GM12878 (cell line): Measurements from ENCODE around the gene ZNF558. TPM values are rescaled to one million over a fixed set of nuclear protein-coding genes. Genes with fewer than 3 reads are reported as not detected.
A peak's percentile ranks its signal among the peaks of the same experiment; 100 is the strongest.

Experiments used
- ATAC-seq: fragments of 200-7000 bp; cut with Tn5 transposase; 3 replicates; pipeline ENCODE4 v1.9.1; 2020; ENCODE audit warnings: mild to moderate bottlenecking, moderate library complexity
- BruUV-seq: library from RNA; stranded (reverse); fragments of 400-500 nt; replicated peaks from 2 replicates; lab custom pipeline; 2021; lab: Mats Ljungman, UMichigan
- CTCF ChIA-PET: fragments of 300-600 bp; sonication (Branson Sonifier 250); formaldehyde crosslinking; extraction: SDS; loops from one replicate; lab custom pipeline; 2021; ENCODE audit warnings: inconsistent platforms; lab: Yijun Ruan, JAX
- POLR2A ChIA-PET: fragments of 350-600 bp; formaldehyde crosslinking; extraction: SDS; loops from one replicate; lab custom pipeline; 2021; ENCODE audit warnings: inconsistent platforms; lab: Charles Lee
- RAD21 ChIA-PET: fragments of 300-600 bp; sonication (Branson Sonifier 250); formaldehyde crosslinking; loops from one replicate; lab custom pipeline; 2023; ENCODE audit warnings: antibody characterized with exemption; ENCODE audit not compliant: unreplicated experiment; lab: Charles Lee
- SMC1A ChIA-PET: fragments of 300-600 bp; sonication (Branson Sonifier 250); formaldehyde crosslinking; loops from one replicate; lab custom pipeline; 2023; ENCODE audit not compliant: unreplicated experiment, uncharacterized antibody; lab: Charles Lee
- DNase-seq: peaks from one replicate; pipeline ENCODE4 v3.0.0-alpha.2; 2011; ENCODE audit warnings: low read depth, low spot score
- FAIRE-seq: peaks from 3 replicates; lab custom pipeline; 2011; peaks lifted over from hg19 to GRCh38; lab: Jason Lieb, UNC
- H2AFZ ChIP-seq: 2 replicates; pipeline ENCODE4 v1.6.0; 2011; ENCODE audit warnings: low read depth, low read length, control low read depth; ENCODE audit not compliant: control insufficient read depth
- H3K27ac ChIP-seq: 2 replicates; pipeline ENCODE4 v1.5.1; 2011; ENCODE audit warnings: control low read depth; ENCODE audit not compliant: control insufficient read depth, insufficient read depth
- H3K27me3 ChIP-seq, 2 experiments: replicated peaks in 1 of 2; 2 replicates each; pipeline versions ENCODE4 v1.6.0 to v1.6.1; 2011; ENCODE audit warnings: low read length in 1 of 2; ENCODE audit not compliant: control insufficient read depth in 2 of 2, insufficient read depth in 2 of 2
- H3K36me3 ChIP-seq, 2 experiments: 2 replicates each; pipeline ENCODE4 v1.5.1; 2011; ENCODE audit warnings: low read length in 1 of 2; ENCODE audit not compliant: control insufficient read depth in 2 of 2, insufficient read depth in 2 of 2
- H3K4me1 ChIP-seq: 2 replicates; pipeline ENCODE4 v1.6.1; 2011; ENCODE audit warnings: mild to moderate bottlenecking, low read length, moderate library complexity, mixed read lengths; ENCODE audit not compliant: control insufficient read depth, insufficient read depth
- H3K4me2 ChIP-seq: 2 replicates; pipeline ENCODE4 v1.6.0; 2011; ENCODE audit warnings: control low read depth; ENCODE audit not compliant: control insufficient read depth, insufficient read depth
- H3K4me3 ChIP-seq: fragments of 200-600 bp; sonication (generic); 2 replicates; pipeline ENCODE4 v1.5.1; 2016
- H3K79me2 ChIP-seq: 2 replicates; pipeline ENCODE4 v1.6.0; 2011; ENCODE audit warnings: low read length; ENCODE audit not compliant: control insufficient read depth, insufficient read depth
- H3K9ac ChIP-seq: 2 replicates; pipeline ENCODE4 v1.8.0; 2011; ENCODE audit warnings: low read length, control low read depth, mixed read lengths; ENCODE audit not compliant: control insufficient read depth, insufficient read depth
- H3K9me3 ChIP-seq: replicated peaks from 3 replicates; pipeline ENCODE4 v1.5.1; 2011; ENCODE audit warnings: mild to moderate bottlenecking, low read length; ENCODE audit not compliant: control insufficient read depth, insufficient read depth
- H4K20me1 ChIP-seq: 2 replicates; pipeline ENCODE4 v1.6.0; 2011; ENCODE audit not compliant: control insufficient read depth, insufficient read depth
- CREB1 ChIP-seq: IDR thresholded peaks from 2 replicates; pipeline ENCODE4 v1.6.1; 2012; ENCODE audit warnings: low read depth, mild to moderate bottlenecking, inconsistent platforms
- GABPA ChIP-seq: IDR thresholded peaks from 2 replicates; pipeline ENCODE4 v1.6.1; 2014; ENCODE audit warnings: antibody characterized with exemption, low read depth, mild to moderate bottlenecking, inconsistent platforms
- MEF2A ChIP-seq: IDR thresholded peaks from 2 replicates; pipeline ENCODE4 v1.6.1; 2011; ENCODE audit warnings: low read depth, mild to moderate bottlenecking, low read length, moderate library complexity; ENCODE audit not compliant: insufficient read depth
- PAX8 ChIP-seq: fragments of 450-650 bp; IDR thresholded peaks from 2 replicates; pipeline ENCODE4 v1.6.1; 2017; ENCODE audit warnings: mild to moderate bottlenecking, moderate library complexity
- SIX5 ChIP-seq: IDR thresholded peaks from 2 replicates; pipeline ENCODE4 v1.6.1; 2011; ENCODE audit warnings: mild to moderate bottlenecking, low read depth, low read length, moderate library complexity; ENCODE audit not compliant: severe bottlenecking
- SMC3 ChIP-seq: IDR thresholded peaks from 2 replicates; pipeline ENCODE4 v1.6.1; 2011; ENCODE audit warnings: low read length, improper control_type of control experiment, borderline replicate concordance
- WGBS: methylation state at CpG from one replicate; pipeline ENCODE4 v1.1.6; 2016; ENCODE audit warnings: low lambda C conversion rate; ENCODE audit not compliant: insufficient replicate concordance, insufficient coverage; ENCODE audit errors: missing lambda C conversion rate; 5-methylcytosine and 5-hydroxymethylcytosine counted together
- in situ Hi-C: fragments of 300-500 bp; cut with MboI; formaldehyde crosslinking; loops from 9 replicates; pipeline ENCODE4 v1.14.3; 2018; ENCODE audit warnings: mixed read lengths
- intact Hi-C: fragments of 100-400 bp; cut with micrococcal nuclease; formaldehyde crosslinking; loops from one replicate; pipeline ENCODE4 v1.14.2; 2022; ENCODE audit not compliant: unreplicated experiment
- polyA plus RNA-seq, 11 experiments: library from polyadenylated mRNA; depleted of rRNA in 4 of 11; unstranded in 6 of 11; stranded (reverse) in 5 of 11; fragments of >200 nt; fragmentation: Nextera tagmentation in 4 of 11; fragmentation: Illumina TruSeq in 1 of 11; extraction: Ambion mirVana in 4 of 11; extraction: Trizol in 1 of 11; gene quantifications; 1 replicate in 1 of 11; 2 replicates in 10 of 11; pipeline versions ENCODE4 v1.2.1 to v1.2.3, GENCODE V29; 2011 to 2016; ENCODE audit warnings: inconsistent platforms in 2 of 11, missing spikeins in 2 of 11, low read depth in 1 of 11
- total RNA-seq, 4 experiments: library from RNA; depleted of rRNA in 3 of 4; stranded (reverse); fragments of >200 nt in 3 of 4; fragmentation: Illumina TruSeq in 1 of 4; extraction: Trizol in 1 of 4; gene quantifications; 2 replicates each; pipeline versions ENCODE4 v1.2.1 to v1.2.3, GENCODE V29; 2013 to 2021

ZNF558 gene
- total and polyA plus RNA-seq, 10 of the 15 experiments (the other 5 are each of a cell fraction or from before 2014, with no cell fraction given) = 0.95 to 8.1 (median 6.2) TPM; not detected in 1

DNA sequence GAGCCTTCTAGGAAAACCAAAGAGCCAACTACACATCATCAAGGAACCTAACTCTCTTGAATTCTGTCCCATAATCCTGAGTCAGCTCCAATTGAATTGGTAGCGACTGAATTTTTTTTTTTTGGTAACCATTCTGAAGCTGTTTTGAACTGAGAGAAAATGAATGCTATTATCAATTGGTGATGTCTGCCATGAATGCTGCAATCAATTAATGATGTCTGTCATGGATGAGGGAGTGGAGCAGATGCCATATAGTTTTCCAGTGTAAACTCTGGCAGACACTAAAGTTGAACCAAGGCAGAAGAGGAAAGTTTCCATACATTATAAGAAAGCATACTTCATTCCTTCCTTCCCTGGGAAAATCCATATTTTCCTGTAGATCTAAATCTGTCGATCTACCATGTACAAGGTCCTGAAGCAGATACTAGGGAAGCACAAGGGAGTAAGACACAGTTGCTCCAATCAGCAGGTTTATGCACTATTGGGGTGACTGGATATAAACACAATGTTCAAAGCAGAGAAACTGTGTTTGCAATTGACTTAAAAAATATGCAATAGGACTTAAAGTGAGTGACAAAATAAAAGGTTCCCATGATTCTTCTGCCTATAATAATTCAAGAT, 48.9 kb upstream of the ZNF558 start:
- H3K27ac ChIP-seq = no peak overlapping the region
- POLR2A ChIA-PET = interaction anchor here (0.6 kb wide), 1 partner anchor 24 kb away, joined by 4 read pairs; no protein-coding TSS in a partner anchor
- H3K9ac ChIP-seq = no peak overlapping the region
- WGBS = 23% methylated on average over 2 of the region's 2 CpGs
- H3K4me2 ChIP-seq = no peak overlapping the region
- in situ Hi-C loops (no loop called here), intact Hi-C loops (no loop called here)
- no peak overlapping the region for H2AFZ ChIP-seq
- no peaks in the 10 kb centered on the region for H3K4me1 ChIP-seq
- no peaks in the 10 kb centered on the region for H3K79me2 ChIP-seq
- no TSS peak for BruUV-seq
- H3K9me3 ChIP-seq = no peaks in the 10 kb centered on the region; the same call in 2 of the 3 replicates
- no peaks in the 10 kb centered on the region for H4K20me1 ChIP-seq
- RAD21 ChIA-PET = no interaction called here
- H3K36me3 ChIP-seq = no peaks in the 10 kb centered on the region
- FAIRE-seq (no peak), ATAC-seq (no peak), DNase-seq (no peak)
- CTCF ChIA-PET = no interaction called here
- SMC1A ChIA-PET = no interaction called here
- H3K27me3 ChIP-seq = no peaks in the 10 kb centered on the region
- no peak for TF ChIP-seq MEF2A
- no peak for TF ChIP-seq CREB1
- H3K4me3 ChIP-seq = no peak overlapping the region

DNA sequence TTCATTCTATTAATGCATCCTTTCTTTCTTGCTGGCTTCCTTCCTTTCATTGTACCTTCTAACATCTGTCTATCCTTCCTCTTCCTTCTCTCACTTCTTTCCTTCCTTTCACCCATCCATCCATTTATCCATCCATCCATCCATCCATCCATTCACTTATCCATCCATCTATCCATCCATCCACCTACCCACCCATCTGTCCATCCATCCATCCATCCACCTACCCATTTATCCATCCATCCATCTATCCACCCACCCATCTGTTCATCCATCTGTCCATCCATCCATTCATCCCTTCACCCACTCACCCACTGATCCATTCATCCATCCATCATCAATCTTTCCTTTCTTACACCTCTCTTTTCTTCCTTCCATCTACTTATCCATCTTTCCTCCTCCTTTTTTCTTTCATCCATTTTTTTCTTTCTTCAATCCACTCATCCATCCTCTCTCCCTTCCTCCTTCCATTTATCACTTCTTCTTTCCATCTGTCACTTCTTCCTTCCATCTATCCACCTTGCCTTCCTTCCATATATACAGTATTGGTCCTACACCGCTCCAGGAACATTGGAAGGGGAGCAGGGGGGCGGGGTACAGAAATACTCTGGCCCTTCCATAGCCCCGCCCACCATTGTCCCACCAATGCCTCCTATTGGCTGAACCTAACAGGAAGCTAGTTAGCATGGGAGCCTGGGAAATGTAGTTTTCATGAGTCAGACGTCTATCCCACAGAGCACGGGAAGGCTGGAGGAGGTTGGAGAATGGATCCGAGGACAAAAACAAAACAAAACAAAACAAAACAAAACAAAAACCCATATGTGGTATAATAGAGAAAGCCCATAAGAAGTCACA, 46.0 kb upstream of the ZNF558 start:
- H3K9me3 ChIP-seq = no peaks in the 10 kb centered on the region; the same call in 2 of the 3 replicates
- BruUV-seq = no TSS peak
- H3K79me2 ChIP-seq = no peaks in the 10 kb centered on the region
- ChIA-PET POLR2A (no interaction called here), RAD21 (no interaction called here), SMC1A (no interaction called here), CTCF (no interaction called here)
- TF ChIP-seq SMC3 = no peak
- TF ChIP-seq PAX8 = no peak
- TF ChIP-seq GABPA = 0 out of 2 replicates have a peak, but pooled peaks have one; percentile 17
- TF ChIP-seq SIX5 = peak; percentile 7
- H4K20me1 ChIP-seq = no peaks in the 10 kb centered on the region
- H2AFZ ChIP-seq = no peak overlapping the region
- no peak for FAIRE-seq
- DNase-seq = no peak
- H3K9ac ChIP-seq = no peak overlapping the region
- intact Hi-C loops (no loop called here), in situ Hi-C loops (no loop called here)
- H3K27ac ChIP-seq = no peak overlapping the region
- no peaks in the 10 kb centered on the region for H3K4me1 ChIP-seq
- H3K27me3 ChIP-seq = no peaks in the 10 kb centered on the region
- H3K4me2 ChIP-seq = no peak overlapping the region
- H3K36me3 ChIP-seq = no peaks in the 10 kb centered on the region
- 20% methylated on average over 6 of the region's 6 CpGs for WGBS
- no peak for ATAC-seq
- H3K4me3 ChIP-seq = no peak overlapping the region
